AG04450 (cell line): ENCODE results near the gene THRSP. TPM values are rescaled to one million over a fixed set of nuclear protein-coding genes. Genes with fewer than 3 reads are reported as not detected.
"Not testable (repeated sequence)": the region's sequence is repeated elsewhere in the genome, so short reads cannot be mapped to it uniquely, and the experiment has no call there.

Experiments
- CTCF ChIA-PET: fragments of 300-600, 350-600 bp; formaldehyde crosslinking; extraction: SDS; loops from one replicate; lab custom pipeline; 2022; ENCODE audit warnings: antibody characterized with exemption, inconsistent platforms; lab: Charles Lee
- POLR2A ChIA-PET: fragments of 350-600 bp; formaldehyde crosslinking; extraction: SDS; loops from one replicate; lab custom pipeline; 2021; ENCODE audit warnings: antibody characterized with exemption, inconsistent platforms; lab: Yijun Ruan, JAX
- DNase-seq: peaks from one replicate; pipeline ENCODE4 v3.0.0-alpha.2; 2011; ENCODE audit warnings: low read depth, low spot score
- H3K27ac ChIP-seq: one replicate; pipeline ENCODE4 v1.5.1; 2012; ENCODE audit warnings: low read depth, low read length, control low read depth
- H3K27me3 ChIP-seq: one replicate; pipeline ENCODE4 v1.6.0; 2012; ENCODE audit warnings: low read length; ENCODE audit not compliant: control insufficient read depth, insufficient read depth
- H3K4me3 ChIP-seq: 2 replicates; pipeline ENCODE4 v1.5.1; 2011; ENCODE audit warnings: mild to moderate bottlenecking, low read depth, low read length, control low read depth
- H3K9me3 ChIP-seq: 2 replicates; pipeline ENCODE4 v1.5.1; 2012; ENCODE audit warnings: low read length; ENCODE audit not compliant: control insufficient read depth, insufficient read depth
- CTCF ChIP-seq: IDR thresholded peaks from 2 replicates; pipeline ENCODE4 v1.5.1; 2011; ENCODE audit warnings: low read depth, low read length, control low read depth, inconsistent platforms
- polyA plus RNA-seq: library from polyadenylated mRNA; depleted of rRNA; stranded (reverse); fragments of >200 nt; gene quantifications from 2 replicates; pipeline ENCODE4 v1.2.3, GENCODE V29; 2011

The THRSP gene
- polyA plus RNA-seq, 1 experiment: not detected

GRCh38 chr11:78057462-78058055 is 6.1 kb upstream of the THRSP start:
- H3K9me3 ChIP-seq: no peaks in the 10 kb centered on the region
- ChIA-PET CTCF (interaction anchor here (1.7 kb wide), 1 partner anchor 12 kb away, joined by 6 read pairs; no protein-coding TSS in a partner anchor), POLR2A (no interaction called here)
- TF ChIP-seq CTCF: no peak
- H3K27ac ChIP-seq: no peak overlapping the region
- H3K4me3 ChIP-seq: no peak overlapping the region
- no peaks in the 10 kb centered on the region for H3K27me3 ChIP-seq
- DNase-seq: no peak

GRCh38 chr11:78059749-78060328 is 3.8 kb upstream of the THRSP start:
- H3K27me3 ChIP-seq, DNase-seq, H3K9me3 ChIP-seq, POLR2A ChIA-PET, CTCF ChIA-PET, H3K4me3 ChIP-seq, H3K27ac ChIP-seq: not testable (repeated sequence)

- Histone ChIP-seq H3K27ac (no peak overlapping the region), H3K4me3 (no peak overlapping the region), H3K27me3 (no peaks in the 10 kb centered on the region), H3K9me3 (no peaks in the 10 kb centered on the region)
- CTCF ChIA-PET: interaction anchor here (0.7 to 3.1 kb wide), 3 partner anchors 14 to 246 kb away, joined by 3 to 15 read pairs (median 9); no protein-coding TSS in a partner anchor
- POLR2A ChIA-PET: interaction anchor here (0.7 kb wide), 1 partner anchor 20 kb away, joined by 3 read pairs; no protein-coding TSS in a partner anchor
- no peak for TF ChIP-seq CTCF
- DNase-seq: no peak
Observed at GRCh38 chr11:78060533-78060932, 3.1 kb upstream of the THRSP start.

- DNase-seq: no peak
- no peak for TF ChIP-seq CTCF
- Histone ChIP-seq H3K27me3 (no peaks in the 10 kb centered on the region), H3K4me3 (no peak overlapping the region), H3K9me3 (no peaks in the 10 kb centered on the region), H3K27ac (no peak overlapping the region)
- POLR2A ChIA-PET: interaction anchor here (0.7 kb wide), 1 partner anchor 21 kb away, joined by 3 read pairs; no protein-coding TSS in a partner anchor
- CTCF ChIA-PET: interaction anchor here (0.7 to 3.1 kb wide), 3 partner anchors 15 to 247 kb away, joined by 3 to 15 read pairs (median 9); no protein-coding TSS in a partner anchor
Observed at GRCh38 chr11:78061088-78061920, 2.4 kb upstream of the THRSP start.

- Histone ChIP-seq H3K9me3 (no peaks in the 10 kb centered on the region), H3K27ac (no peak overlapping the region), H3K27me3 (no peaks in the 10 kb centered on the region), H3K4me3 (no peak overlapping the region)
- ChIA-PET CTCF (interaction anchor here (3.1 kb wide), 1 partner anchor 16 kb away, joined by 15 read pairs; no protein-coding TSS in a partner anchor), POLR2A (no interaction called here)
- TF ChIP-seq CTCF: no peak
- DNase-seq: no peak
Observed at GRCh38 chr11:78061921-78062311, 1.7 kb upstream of the THRSP start.
